Measurements from ENCODE around the gene NAA40. TPM values are rescaled to one million over a fixed set of nuclear protein-coding genes. Genes with fewer than 3 reads are reported as not detected.

NAA40 gene
- total and polyA plus RNA-seq, 12 donors, result 13.0 to 38.8 (median 19.7) TPM

GRCh38 chr11:63979426-63979825 is 40.6 kb downstream of the NAA40 start:
- WGBS, 2 donors, result 84 to 89% methylated on average over 5 of the region's 5 CpGs
- intact Hi-C loops (cut with DNase I), result no loop called here
- Histone ChIP-seq H3K36me3 (peaks cover 0 to 25% (median 0%) of the 10 kb centered on the region in 9 donors), H3K4me1 (peaks cover 6 to 50% (median 22%) of the 10 kb centered on the region in 9 donors), H3K9me3 (no peaks in the 10 kb centered on the region), H3K27me3 (no peaks in the 10 kb centered on the region), H3K27ac (peak overlapping the region in 2 of 10 donors; percentile 21 to 39), H3K4me3 (no peak overlapping the region)
- DNase-seq (no peak), ATAC-seq (no peak)
- no peak for TF ChIP-seq CTCF (IDR thresholded peaks at IDR 0.05)

- Histone ChIP-seq H3K4me1 (peaks cover 3 to 43% (median 22%) of the 10 kb centered on the region in 9 donors), H3K9me3 (no peaks in the 10 kb centered on the region), H3K27ac (peak overlapping the region in 9 of 10 donors; percentile 78 to 92 (median 88)), H3K4me3 (peak overlapping the region; percentile 79 to 100 (median 92)), H3K27me3 (no peaks in the 10 kb centered on the region), H3K36me3 (peaks cover 0 to 28% (median 8%) of the 10 kb centered on the region in 9 donors)
- TF ChIP-seq CTCF (IDR thresholded peaks at IDR 0.05), result no peak
- DNase-seq, result peak in 1 of 2 donors; percentile 47
- WGBS, 2 donors, result 1 to 4% methylated on average over 18 of the region's 18 CpGs
- intact Hi-C loops (cut with DNase I), result no loop called here
- peak; percentile 6 to 65 (median 53) for ATAC-seq
Observed at GRCh38 chr11:63985812-63986155, 47.0 kb downstream of the NAA40 start.

- Histone ChIP-seq H3K36me3 (peaks cover 0 to 34% (median 13%) of the 10 kb centered on the region in 9 donors), H3K4me1 (peaks cover 3 to 41% (median 22%) of the 10 kb centered on the region in 9 donors), H3K4me3 (peak within 1 kb of the TSS; percentile 79 to 100 (median 92)), H3K27ac (peak within 1 kb of the TSS in 9 of 10 donors; percentile 78 to 92 (median 88)), H3K27me3 (no peaks in the 10 kb centered on the region), H3K9me3 (no peaks in the 10 kb centered on the region)
- intact Hi-C loops (cut with DNase I), result no loop called here
- ATAC-seq (peak; percentile 88 to 96 (median 94)), DNase-seq (peak; percentile 91 to 92)
- peak in 2 of 9 donors; percentile 5 to 17 for TF ChIP-seq CTCF (IDR thresholded peaks at IDR 0.05)
- WGBS, 2 donors, result 0 to 1% methylated on average over 56 to 63 of the region's 63 CpGs
Observed at GRCh38 chr11:63986156-63986931, 47.5 kb downstream of the NAA40 start, which contains the start of gene OTUB1. TSS of gene OTUB1 (plus strand) at chr11:63986438. CDS start at chr11:63986457, 19 bp downstream.

GRCh38 chr11:63986932-63987513 is 48.2 kb downstream of the NAA40 start:
- Histone ChIP-seq H3K9me3 (no peaks in the 10 kb centered on the region), H3K27me3 (no peaks in the 10 kb centered on the region), H3K27ac (peak overlapping the region in 9 of 10 donors; percentile 78 to 92 (median 88)), H3K4me3 (peak overlapping the region; percentile 79 to 100 (median 92)), H3K36me3 (peaks cover 0 to 40% (median 13%) of the 10 kb centered on the region in 9 donors), H3K4me1 (peaks cover 3 to 37% (median 22%) of the 10 kb centered on the region in 9 donors)
- DNase-seq, result no peak
- 35 to 36% methylated on average over 25 of the region's 25 CpGs for WGBS, 2 donors
- no peak for TF ChIP-seq CTCF (IDR thresholded peaks at IDR 0.05)
- peak in 2 of 8 donors; percentile 1 to 5 for ATAC-seq
- intact Hi-C loops (cut with DNase I), result no loop called here
